Activated T-cell treated with anti-CD3 and anti-CD28 coated beads, Interleukin-2, amount 50 U/mL, for 48 hours (primary cell): ENCODE results near the gene RPL36AL.

Experiments
- DNase-seq, 2 experiments: peaks; one replicate each; pipeline ENCODE4 v3.0.0-alpha.2; 2020

RPL36AL gene

DNA sequence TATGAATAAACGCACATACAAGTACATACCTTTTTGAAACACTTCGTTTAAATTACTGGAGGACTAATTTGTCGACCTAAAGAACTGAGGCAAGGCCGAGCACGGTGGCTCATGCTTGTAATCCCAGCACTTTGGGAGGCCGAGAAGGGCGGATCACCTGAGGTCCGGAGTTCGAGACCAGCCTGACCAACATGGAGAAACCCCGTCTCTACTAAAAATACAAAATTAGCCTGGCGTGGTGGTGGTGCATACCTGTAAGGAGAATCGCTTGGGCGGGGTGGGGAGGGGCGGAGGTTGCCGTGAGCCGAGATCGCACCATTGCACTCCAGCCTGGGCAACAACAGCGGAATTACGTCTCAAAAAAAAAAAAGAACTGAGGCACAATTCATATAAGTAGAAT lies 1.2 kb downstream of the RPL36AL start:
- DNase-seq, result peak; percentile 20 to 25

DNA sequence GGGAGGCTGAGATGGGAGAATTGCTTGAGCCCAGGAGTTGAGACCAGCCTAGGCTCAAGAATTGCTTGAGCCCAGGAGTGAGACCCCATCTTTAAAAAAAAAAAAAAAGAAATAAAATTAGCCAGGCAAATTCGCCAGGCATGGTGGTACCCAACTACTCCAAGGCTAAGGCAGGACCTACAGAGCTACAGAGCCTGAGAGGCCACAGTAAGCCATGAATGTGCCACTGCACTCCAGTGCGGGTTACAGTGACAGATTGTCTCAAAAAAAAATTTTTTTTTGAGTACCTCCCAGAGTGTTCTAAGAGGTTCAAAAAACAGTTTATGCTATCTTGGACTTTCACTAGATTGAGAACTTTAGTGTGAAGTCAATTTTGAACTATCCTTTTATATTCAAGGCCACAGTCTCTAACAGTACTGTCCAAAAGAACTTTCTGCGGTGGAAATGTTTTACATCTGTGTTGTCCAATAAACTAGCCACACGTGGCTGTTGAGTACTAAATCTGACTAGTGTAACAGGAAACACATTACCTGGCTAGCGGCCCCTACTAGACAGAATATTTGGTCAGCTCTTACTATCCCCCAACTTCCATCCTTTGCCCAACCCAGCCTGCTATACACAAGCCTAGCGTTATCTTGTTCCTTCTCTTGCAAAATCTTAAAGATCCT lies 2.4 kb downstream of the RPL36AL start:
- peak in 1 of 2 experiments; percentile 14 for DNase-seq

GRCh38 chr14:49615776-49616175 lies 4.7 kb downstream of the RPL36AL start:
- DNase-seq, result peak in 1 of 2 experiments; percentile 9

DNA sequence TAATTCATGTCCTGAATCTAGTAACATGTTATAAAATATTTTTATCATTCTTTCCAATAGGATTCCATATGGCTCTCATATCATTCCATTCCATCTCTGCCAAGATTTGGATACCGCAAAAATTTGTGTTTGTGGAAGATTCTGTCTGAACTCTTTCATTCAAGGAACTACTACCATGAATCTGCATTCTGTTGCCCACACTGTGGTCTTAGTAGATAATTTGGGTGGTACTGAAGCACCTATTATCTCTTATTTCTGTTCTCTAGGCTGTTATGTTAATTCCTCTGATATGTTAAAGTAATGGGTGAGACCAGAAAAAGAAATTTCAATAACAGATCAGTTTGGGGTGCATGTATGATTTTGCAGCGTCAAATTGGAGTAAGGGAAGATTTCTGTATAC lies 6.2 kb downstream of the RPL36AL start:
- no peak for DNase-seq

DNA sequence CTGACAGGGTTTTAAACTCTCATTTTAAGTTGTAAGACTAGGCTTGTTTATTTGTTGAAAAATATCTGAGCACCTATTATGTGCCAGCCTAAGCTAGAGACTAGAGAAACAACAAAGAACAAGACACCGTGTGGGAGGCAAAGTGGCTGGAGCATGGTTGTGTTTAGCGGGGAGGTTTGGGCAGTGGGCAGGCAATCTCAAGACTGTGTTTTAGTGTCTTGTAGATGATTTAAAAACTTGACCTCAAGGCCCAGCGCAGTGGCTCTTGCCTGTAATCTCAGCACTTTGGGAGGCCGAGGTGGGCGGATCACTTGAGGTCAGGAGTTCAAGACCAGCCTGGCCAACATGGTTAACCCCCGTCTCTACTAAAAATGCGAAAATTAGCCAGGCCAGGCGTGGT lies 7.8 kb downstream of the RPL36AL start:
- DNase-seq, result peak in 1 of 2 experiments; percentile 13

GRCh38 chr14:49612251-49612650 lies 8.2 kb downstream of the RPL36AL start:
- no peak for DNase-seq

DNA sequence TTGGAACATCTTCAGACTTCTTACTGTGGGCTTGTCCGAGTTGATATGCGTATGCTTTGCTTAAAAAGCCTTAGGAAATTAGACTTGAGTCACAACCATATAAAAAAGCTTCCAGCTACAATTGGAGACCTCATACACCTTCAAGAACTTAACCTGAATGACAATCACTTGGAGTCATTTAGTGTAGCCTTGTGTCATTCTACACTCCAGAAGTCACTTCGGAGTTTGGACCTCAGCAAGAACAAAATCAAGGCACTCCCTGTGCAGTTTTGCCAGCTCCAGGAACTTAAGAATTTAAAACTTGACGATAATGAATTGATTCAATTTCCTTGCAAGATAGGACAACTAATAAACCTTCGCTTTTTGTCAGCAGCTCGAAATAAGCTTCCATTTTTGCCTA lies 12.8 kb downstream of the RPL36AL start:
- DNase-seq, result no peak

- DNase-seq, result peak; percentile 94 to 95
Measured at GRCh38 chr14:49598485-49599300, 21.7 kb downstream of the RPL36AL start, which contains the start of gene LRR1. Gene LRR1 (plus strand): TSS chr14:49598940. CDS start chr14:49599021, 81 bp downstream.

DNA sequence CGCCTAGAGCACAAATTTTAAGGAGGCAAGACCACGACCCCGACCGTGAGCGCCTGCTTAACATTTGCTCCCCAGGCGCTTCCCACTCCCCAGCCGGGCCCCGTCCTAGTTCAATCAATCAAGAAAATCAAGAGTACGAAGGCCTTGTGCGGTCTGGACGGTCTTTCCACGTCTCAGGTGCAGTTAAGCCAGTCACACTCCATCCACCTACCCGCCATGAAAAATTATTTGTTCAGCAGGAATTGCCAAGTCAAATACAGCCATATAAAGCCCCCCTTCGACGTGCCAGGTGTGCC lies 22.3 kb downstream of the RPL36AL start:
- DNase-seq, result no peak

GRCh38 chr14:49594347-49595091 lies 25.9 kb downstream of the RPL36AL start:
- no peak for DNase-seq

- DNase-seq, result no peak
Measured at GRCh38 chr14:49593016-49593415, 27.4 kb downstream of the RPL36AL start.

- no peak for DNase-seq
Measured at GRCh38 chr14:49589387-49589786, 31.0 kb downstream of the RPL36AL start.

DNA sequence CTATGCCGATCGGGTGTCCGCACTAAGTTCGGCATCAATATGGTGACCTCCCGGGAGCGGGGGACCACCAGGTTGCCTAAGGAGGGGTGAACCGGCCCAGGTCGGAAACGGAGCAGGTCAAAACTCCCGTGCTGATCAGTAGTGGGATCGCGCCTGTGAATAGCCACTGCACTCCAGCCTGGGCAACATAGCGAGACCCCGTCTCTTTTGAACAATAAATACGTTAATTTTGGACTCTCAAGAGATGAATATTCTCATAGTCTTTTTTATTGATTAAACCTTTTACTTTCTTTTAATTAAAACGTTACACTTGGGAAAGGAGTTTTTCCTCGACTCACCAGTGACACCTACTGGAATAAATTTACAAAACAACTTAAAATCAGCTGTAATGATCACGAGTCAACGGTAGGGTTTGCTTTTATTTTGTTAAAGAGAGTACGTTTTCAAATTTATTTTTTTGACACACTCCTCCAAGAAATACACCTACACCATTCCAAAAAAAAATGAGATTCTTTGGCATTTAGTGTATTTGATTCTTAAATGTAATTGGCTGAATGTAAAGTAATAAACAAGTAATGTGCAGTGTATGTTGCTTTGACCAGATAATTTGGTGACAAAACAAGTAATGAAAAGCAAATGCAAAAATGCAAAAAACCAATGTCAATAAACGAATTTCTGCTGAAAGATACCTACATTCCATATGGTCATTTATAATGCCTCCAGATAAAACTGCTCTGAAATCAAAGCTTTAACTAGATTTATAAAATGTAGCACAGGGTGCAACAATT lies 33.6 kb downstream of the RPL36AL start:
- DNase-seq, result peak; percentile 73 to 75

DNA sequence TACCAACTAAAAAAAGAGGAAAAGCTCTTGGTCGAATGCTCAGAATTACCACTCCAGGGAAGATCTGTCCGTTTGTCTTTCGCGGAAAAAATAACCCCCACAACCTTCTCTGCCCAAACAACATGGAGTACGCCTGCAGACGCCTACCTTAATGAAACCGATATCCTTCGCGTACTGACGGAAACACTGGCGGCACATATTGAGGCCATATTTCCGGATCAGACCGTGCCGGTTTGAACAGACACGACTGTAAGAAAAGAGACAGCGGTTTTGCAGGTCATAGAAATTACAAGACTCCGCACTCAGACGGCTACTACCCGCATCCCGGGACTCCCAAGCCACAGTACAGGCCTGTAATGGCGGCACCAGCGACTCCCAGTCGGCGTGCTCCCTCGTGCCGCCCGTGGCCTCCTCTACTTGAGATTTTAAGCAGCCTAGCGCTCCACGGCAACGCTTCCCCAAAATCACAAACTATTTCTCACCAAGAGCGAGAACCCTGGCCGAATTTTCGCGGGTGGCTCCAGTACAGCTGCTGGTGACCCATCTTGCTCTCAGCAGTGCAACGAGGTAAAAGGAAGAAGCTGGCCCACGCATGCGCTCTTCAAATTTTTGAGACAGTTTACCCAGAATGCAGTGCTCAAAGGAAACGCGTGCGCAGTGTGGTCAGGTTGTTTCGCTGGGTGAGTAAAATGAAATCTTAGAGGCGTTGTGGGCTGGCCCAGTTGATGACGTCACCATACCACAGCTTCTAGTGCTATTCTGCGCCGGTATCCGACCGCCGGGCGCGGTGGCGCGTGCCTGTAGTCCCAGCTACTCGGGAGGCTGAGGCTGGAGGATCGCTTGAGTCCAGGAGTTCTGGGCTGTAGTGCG lies 34.4 kb downstream of the RPL36AL start, which contains the start of gene RPS29:
Gene RPS29, minus strand, starts transcription at position 578 of the 870 bp plus-strand sequence. Its CDS starts 34 bp downstream, at position 544.
- peak; percentile 99 to 100 for DNase-seq

DNA sequence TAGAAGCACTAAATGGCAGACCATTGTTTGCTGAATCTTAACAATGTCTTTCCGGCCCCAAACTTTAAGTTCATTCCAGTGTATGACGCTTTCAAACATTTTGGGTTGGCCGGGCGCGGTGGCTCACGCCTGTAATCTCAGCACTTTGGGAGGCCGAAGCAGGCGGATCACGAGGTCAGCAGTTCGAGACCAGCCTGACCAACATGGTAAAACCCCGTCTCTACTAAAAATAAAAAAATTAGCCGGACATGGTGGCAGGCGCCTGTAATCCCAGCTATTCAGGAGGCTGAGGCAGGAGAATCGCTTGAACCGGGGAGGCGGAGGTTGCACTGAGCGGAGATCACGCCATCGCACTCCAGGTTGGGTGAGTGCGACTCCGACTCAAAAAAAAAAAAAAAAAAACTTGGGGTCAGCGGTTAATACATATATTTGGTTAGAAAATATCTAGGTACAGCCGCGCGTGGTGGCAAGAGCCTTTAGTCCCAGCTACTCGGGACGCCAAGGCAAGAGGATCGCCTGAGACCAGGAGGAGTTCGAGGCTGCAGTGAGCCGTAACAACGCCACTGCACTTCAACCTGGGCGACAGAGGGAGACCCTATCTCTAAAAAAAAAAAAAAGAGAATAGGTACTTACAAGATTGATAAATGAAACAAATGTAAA lies 35.3 kb downstream of the RPL36AL start:
- DNase-seq, result peak; percentile 56 to 57

DNA sequence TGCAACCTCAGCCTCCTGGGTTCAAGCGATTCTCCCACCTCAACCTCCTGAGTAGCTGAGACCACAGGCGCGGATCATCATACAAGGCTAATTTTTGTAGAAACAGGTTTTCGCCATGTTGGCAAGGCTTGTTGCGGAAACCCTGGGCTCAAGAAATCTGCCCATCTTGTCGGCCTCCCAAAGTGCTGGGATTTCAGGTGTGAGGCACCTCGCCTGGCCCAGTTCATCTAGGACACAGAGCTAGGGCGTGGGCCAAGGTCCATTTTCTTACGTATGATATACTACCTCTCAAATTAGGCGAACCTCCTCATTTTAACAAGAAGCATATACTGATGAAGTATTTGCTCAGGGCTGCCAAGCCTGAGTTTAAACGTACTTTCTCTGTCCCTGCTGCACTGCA lies 36.4 kb downstream of the RPL36AL start:
- peak in 1 of 2 experiments; percentile 32 for DNase-seq

GRCh38 chr14:49583629-49584028 lies 36.8 kb downstream of the RPL36AL start:
- no peak for DNase-seq

DNA sequence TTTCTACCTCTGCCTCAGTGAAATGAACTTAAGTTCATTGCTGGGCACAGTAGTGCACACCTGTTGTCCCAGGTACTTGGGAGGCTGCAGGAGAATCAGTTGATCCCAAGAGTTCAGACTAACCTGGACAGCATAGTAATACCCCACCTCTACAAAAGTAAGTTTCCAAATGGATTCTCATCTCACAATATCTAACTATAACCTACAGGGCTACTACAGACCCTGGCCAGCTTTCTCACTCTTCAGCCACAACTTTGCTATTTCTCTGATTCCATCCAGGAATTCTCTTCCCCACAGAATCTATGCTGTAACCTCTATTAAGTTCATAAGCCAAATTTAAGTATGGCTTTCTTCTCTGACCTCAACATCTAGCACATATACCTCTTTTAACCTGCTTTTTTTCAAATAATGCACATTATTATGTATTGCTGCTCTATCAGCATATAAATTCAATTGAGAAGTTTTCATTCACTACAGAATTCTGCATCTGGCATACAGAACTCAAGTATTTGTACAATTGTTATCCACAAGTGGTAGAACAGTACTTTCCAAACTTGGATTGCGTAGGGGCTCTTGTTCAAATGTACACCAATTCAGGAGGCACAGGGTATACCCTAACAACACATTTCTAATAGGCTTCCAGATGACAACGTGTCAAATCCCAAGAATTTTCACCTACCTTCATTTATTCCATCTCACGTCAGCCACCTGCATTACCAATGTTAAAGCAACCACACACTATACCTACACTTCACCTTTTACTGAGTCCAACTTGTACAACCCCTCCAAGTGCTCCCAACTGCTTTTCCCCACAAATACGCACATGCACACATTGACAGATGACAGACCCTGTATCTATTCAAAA lies 38.1 kb downstream of the RPL36AL start:
- peak in 1 of 2 experiments; percentile 40 for DNase-seq

DNA sequence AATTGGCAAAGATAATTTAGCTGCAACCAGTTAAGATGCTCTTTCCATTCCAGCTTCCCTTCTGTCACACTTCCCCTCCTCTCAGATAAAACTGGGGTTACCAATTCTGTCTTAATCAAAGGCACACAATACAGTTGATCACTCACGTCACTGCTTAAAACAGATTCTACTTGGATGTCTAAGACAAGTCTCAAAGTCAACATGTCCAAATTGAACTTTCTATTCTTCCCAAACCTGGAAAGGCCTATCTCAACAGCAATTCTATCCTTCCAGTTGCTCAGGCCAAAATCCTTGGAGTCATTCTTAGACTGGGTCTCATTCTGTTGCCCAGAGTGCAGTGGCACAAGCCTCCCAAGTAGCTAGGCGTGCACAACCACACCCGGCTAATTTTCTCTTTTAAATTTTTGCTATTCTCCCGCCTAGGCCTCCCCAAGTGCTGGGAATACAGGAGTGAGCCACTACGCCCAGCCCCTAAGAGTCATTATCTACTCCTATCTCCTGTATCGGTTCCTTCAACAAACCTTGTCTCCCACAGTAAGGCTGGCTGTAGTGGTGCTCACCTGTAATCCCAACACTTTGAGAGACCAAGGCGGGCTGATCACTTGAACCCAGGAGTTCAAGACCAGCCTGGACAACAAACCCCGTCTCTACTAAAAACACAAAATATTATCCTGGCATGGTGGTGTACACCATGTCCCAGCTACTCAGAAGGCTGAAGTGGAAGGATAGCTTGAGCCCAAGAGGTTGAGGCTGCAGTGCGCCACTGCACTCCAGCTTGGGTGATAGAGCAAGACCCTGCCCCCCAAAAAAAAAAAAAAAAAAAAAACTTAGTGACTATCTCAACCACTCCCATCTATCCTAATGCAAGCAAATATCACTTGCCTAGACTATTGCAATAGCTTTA lies 39.0 kb downstream of the RPL36AL start:
- peak; percentile 49 for DNase-seq
